CD14-positive monocyte (primary cell): ENCODE results near the gene ZC3H6. TPM values are rescaled to one million over a fixed set of nuclear protein-coding genes. Genes with fewer than 3 reads are reported as not detected.

ENCODE experiments used
- DNase-seq, 3 donors: peaks; one replicate each; pipeline ENCODE4 v3.0.0-alpha.2; 2011 to 2022
- H2AFZ ChIP-seq: 2 replicates; pipeline ENCODE4 v1.6.0; 2012; ENCODE audit warnings: mild to moderate bottlenecking, low read depth, low read length, inconsistent platforms; ENCODE audit not compliant: insufficient read depth, poor library complexity, severe bottlenecking
- H3K27ac ChIP-seq, 2 donors: 1 replicate in 1 of 2; 2 replicates in 1 of 2; pipeline ENCODE4 v1.5.1; 2012 to 2013; ENCODE audit warnings: low read length in 2 of 2, control low read depth in 1 of 2, inconsistent platforms in 1 of 2, low read depth in 1 of 2, mild to moderate bottlenecking in 1 of 2
- H3K27me3 ChIP-seq, 2 donors: one replicate each; pipeline versions ENCODE4 v1.6.0 to v1.6.1; 2011 to 2013; ENCODE audit warnings: low read length in 2 of 2; ENCODE audit not compliant: control insufficient read depth in 2 of 2, insufficient read depth in 2 of 2
- H3K36me3 ChIP-seq, 2 donors: replicated peaks in 1 of 2; 1 replicate in 1 of 2; 2 replicates in 1 of 2; pipeline versions ENCODE4 v1.5.1 to v1.6.1; 2012 to 2013; ENCODE audit warnings: low read length in 2 of 2, control low read depth in 1 of 2, inconsistent platforms in 1 of 2, mild to moderate bottlenecking in 1 of 2; ENCODE audit not compliant: insufficient read depth in 2 of 2, control insufficient read depth in 1 of 2
- H3K4me1 ChIP-seq, 2 donors: 1 replicate in 1 of 2; 2 replicates in 1 of 2; pipeline versions ENCODE4 v1.5.1 to v1.6.1; 2012 to 2013; ENCODE audit warnings: low read length in 2 of 2, control low read depth in 1 of 2, inconsistent platforms in 1 of 2, mild to moderate bottlenecking in 1 of 2, moderate library complexity in 1 of 2; ENCODE audit not compliant: insufficient read depth in 2 of 2, control insufficient read depth in 1 of 2
- H3K4me2 ChIP-seq: replicated peaks from 2 replicates; pipeline ENCODE3; 2012; ENCODE audit warnings: low read length, moderate library complexity, mild to moderate bottlenecking; ENCODE audit not compliant: poor library complexity, severe bottlenecking; ENCODE audit errors: extremely low read depth
- H3K4me3 ChIP-seq, 3 experiments: fragments of 200-600 bp in 1 of 3; sonication (generic) in 1 of 3; replicated peaks in 1 of 3; 1 replicate in 2 of 3; 2 replicates in 1 of 3; pipeline ENCODE4 v1.5.1; 2011 to 2013; ENCODE audit warnings: low read length in 3 of 3, mild to moderate bottlenecking in 3 of 3, control low read depth in 2 of 3, low read depth in 2 of 3, inconsistent platforms in 1 of 3, moderate library complexity in 1 of 3
- H3K79me2 ChIP-seq: 2 replicates; pipeline ENCODE4 v1.6.0; 2012; ENCODE audit warnings: mild to moderate bottlenecking, control low read depth, inconsistent platforms, low read length, moderate library complexity; ENCODE audit not compliant: insufficient read depth
- H3K9ac ChIP-seq: 2 replicates; pipeline ENCODE4 v1.6.0; 2017; ENCODE audit warnings: low read length, mild to moderate bottlenecking; ENCODE audit not compliant: insufficient read depth, poor library complexity, severe bottlenecking
- H3K9me3 ChIP-seq, 2 donors: replicated peaks in 1 of 2; 1 replicate in 1 of 2; 2 replicates in 1 of 2; pipeline versions ENCODE4 v1.5.1 to v1.6.1; 2012 to 2013; ENCODE audit warnings: low read length in 2 of 2, control low read depth in 1 of 2; ENCODE audit not compliant: control insufficient read depth in 1 of 2, insufficient read depth in 1 of 2
- H4K20me1 ChIP-seq: 2 replicates; pipeline ENCODE4 v1.6.0; 2012; ENCODE audit warnings: mild to moderate bottlenecking, low read length, control low read depth, moderate library complexity; ENCODE audit not compliant: insufficient read depth
- H3K27ac Mint-ChIP-seq, 7 donors: one replicate each; pipeline ENCODE4 v1.8.0; 2020; ENCODE audit warnings: mild to moderate bottlenecking in 7 of 7, mixed read lengths in 7 of 7, moderate library complexity in 6 of 7, inconsistent platforms in 2 of 7
- H3K27me3 Mint-ChIP-seq, 3 donors: one replicate each; pipeline ENCODE4 v1.8.0; 2021 to 2022; ENCODE audit warnings: low read depth in 3 of 3, mild to moderate bottlenecking in 3 of 3, mixed read lengths in 3 of 3, moderate library complexity in 3 of 3, inconsistent platforms in 1 of 3
- H3K36me3 Mint-ChIP-seq, 2 donors: one replicate each; pipeline ENCODE4 v1.8.0; 2020; ENCODE audit warnings: mixed read lengths in 2 of 2, inconsistent platforms in 1 of 2, mild to moderate bottlenecking in 1 of 2
- H3K4me1 Mint-ChIP-seq: one replicate; pipeline ENCODE4 v1.8.0; 2020; ENCODE audit warnings: mild to moderate bottlenecking, mixed read lengths
- H3K4me3 Mint-ChIP-seq, 2 donors: one replicate each; pipeline ENCODE4 v1.8.0; 2020; ENCODE audit warnings: mild to moderate bottlenecking in 2 of 2, mixed read lengths in 2 of 2, moderate library complexity in 1 of 2
- H3K9me3 Mint-ChIP-seq, 7 donors: one replicate each; pipeline ENCODE4 v1.8.0; 2020 to 2022; ENCODE audit warnings: mixed read lengths in 7 of 7, mild to moderate bottlenecking in 6 of 7, moderate library complexity in 6 of 7, inconsistent platforms in 2 of 7
- WGBS: methylation state at CpG from one replicate; pipeline ENCODE4 v1.1.5; 2013; ENCODE audit warnings: missing lambda C conversion rate; ENCODE audit not compliant: insufficient coverage; 5-methylcytosine and 5-hydroxymethylcytosine counted together
- intact Hi-C, 2 donors: fragments of 100-400 bp; cut with micrococcal nuclease; formaldehyde crosslinking; loops; one replicate each; pipeline versions ENCODE4 v1.15.0 to v1.15.1; 2023
- polyA plus RNA-seq, 3 donors: library from polyadenylated mRNA; depleted of rRNA in 1 of 3; unstranded in 2 of 3; stranded (reverse) in 1 of 3; fragments of 300-500 nt in 2 of 3; fragments of >200 nt in 1 of 3; fragmentation: Illumina TruSeq in 2 of 3; gene quantifications; 1 replicate in 2 of 3; 2 replicates in 1 of 3; pipeline ENCODE4 v1.2.3, GENCODE V29; 2012 to 2021
- TF ChIP-seq, protein P1 (sequence below): fragments of 200-600 bp; IDR thresholded peaks from one replicate; pipeline ENCODE4 v1.8.0; 2022; ENCODE audit warnings: antibody characterized with exemption, mild to moderate bottlenecking

The ZC3H6 gene
- polyA plus RNA-seq, 3 donors = 2.1 to 2.5 (median 2.4) TPM

DNA sequence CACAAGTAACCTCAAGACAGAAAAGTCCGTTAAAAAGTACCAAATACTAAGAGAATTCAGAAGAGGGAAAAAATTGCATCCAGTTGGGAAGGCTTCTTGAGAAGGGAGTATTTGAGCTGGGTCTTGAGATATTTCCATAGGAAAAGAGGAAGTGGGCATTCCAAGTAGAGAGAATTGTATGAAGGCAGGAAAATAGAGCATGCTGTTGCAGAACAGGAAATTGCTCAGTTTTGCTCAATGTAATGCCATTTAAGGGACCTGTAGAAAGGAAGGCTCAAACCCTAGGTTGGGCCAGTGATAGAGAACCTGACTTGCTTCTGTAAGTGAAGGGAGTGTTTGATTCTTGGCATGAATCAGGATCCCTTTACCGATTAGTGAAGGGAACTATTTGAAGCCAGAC lies 19.5 kb upstream of the ZC3H6 start:
- Histone ChIP-seq H3K4me2 (peak overlapping the region; percentile 85), H3K9ac (no peak overlapping the region), H3K27me3 (no peaks in the 10 kb centered on the region), H2AFZ (peak overlapping the region; percentile 91), H3K4me3 (peak overlapping the region in 1 of 3 experiments; percentile 82), H3K79me2 (peaks cover 27% of the 10 kb centered on the region), H3K36me3 (no peaks in the 10 kb centered on the region), H3K27ac (peak overlapping the region in 1 of 2 donors; percentile 69), H4K20me1 (no peaks in the 10 kb centered on the region), H3K9me3 (no peaks in the 10 kb centered on the region), H3K4me1 (peaks cover 39 to 50% of the 10 kb centered on the region in 2 donors)
- WGBS = no CpG with 5 or more reads among the region's 2 CpGs
- H3K27ac Mint-ChIP-seq = peak overlapping the region; percentile 48 to 97 (median 94)
- intact Hi-C loops = loop anchor here (5.0 to 10.0 kb wide), 3 partner anchors 179 to 286 kb away; partner anchors contain the start of genes RGPD8 (in 2 of the 2), POLR1B (in 1 of the 2) and TMEM87B (in 1 of the 2)
- H3K9me3 Mint-ChIP-seq = peaks cover 0 to 1% (median 0%) of the 10 kb centered on the region in 7 donors
- peak overlapping the region in 1 of 2 donors; percentile 14 for H3K4me3 Mint-ChIP-seq
- H3K4me1 Mint-ChIP-seq = peaks cover 44% of the 10 kb centered on the region
- DNase-seq = peak; percentile 37 to 84 (median 79)
- H3K27me3 Mint-ChIP-seq = peaks cover 2 to 3% (median 2%) of the 10 kb centered on the region in 3 donors
- H3K36me3 Mint-ChIP-seq = no peaks in the 10 kb centered on the region
- TF ChIP-seq, protein P1, sequence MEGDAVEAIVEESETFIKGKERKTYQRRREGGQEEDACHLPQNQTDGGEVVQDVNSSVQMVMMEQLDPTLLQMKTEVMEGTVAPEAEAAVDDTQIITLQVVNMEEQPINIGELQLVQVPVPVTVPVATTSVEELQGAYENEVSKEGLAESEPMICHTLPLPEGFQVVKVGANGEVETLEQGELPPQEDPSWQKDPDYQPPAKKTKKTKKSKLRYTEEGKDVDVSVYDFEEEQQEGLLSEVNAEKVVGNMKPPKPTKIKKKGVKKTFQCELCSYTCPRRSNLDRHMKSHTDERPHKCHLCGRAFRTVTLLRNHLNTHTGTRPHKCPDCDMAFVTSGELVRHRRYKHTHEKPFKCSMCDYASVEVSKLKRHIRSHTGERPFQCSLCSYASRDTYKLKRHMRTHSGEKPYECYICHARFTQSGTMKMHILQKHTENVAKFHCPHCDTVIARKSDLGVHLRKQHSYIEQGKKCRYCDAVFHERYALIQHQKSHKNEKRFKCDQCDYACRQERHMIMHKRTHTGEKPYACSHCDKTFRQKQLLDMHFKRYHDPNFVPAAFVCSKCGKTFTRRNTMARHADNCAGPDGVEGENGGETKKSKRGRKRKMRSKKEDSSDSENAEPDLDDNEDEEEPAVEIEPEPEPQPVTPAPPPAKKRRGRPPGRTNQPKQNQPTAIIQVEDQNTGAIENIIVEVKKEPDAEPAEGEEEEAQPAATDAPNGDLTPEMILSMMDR = no peak

GRCh38 chr2:112256654-112257053 lies 18.7 kb upstream of the ZC3H6 start:
- peaks cover 39 to 50% of the 10 kb centered on the region in 2 donors for H3K4me1 ChIP-seq
- no peaks in the 10 kb centered on the region for H4K20me1 ChIP-seq
- H3K27ac ChIP-seq = peak overlapping the region in 1 of 2 donors; percentile 69
- Mint-ChIP-seq H3K27ac (peak overlapping the region in 5 of 7 donors; percentile 14 to 91 (median 48)), H3K4me1 (peaks cover 44% of the 10 kb centered on the region), H3K4me3 (no peak overlapping the region), H3K36me3 (no peaks in the 10 kb centered on the region), H3K9me3 (peaks cover 0 to 1% (median 0%) of the 10 kb centered on the region in 7 donors), H3K27me3 (peaks cover 2 to 3% (median 2%) of the 10 kb centered on the region in 3 donors)
- intact Hi-C loops = loop anchor here (5.0 to 10.0 kb wide), 3 partner anchors 178 to 286 kb away; partner anchors contain the start of genes RGPD8 (in 2 of the 2), POLR1B (in 1 of the 2) and TMEM87B (in 1 of the 2)
- WGBS = no CpG with 5 or more reads among the region's 2 CpGs
- peaks cover 22% of the 10 kb centered on the region for H3K79me2 ChIP-seq
- no peaks in the 10 kb centered on the region for H3K27me3 ChIP-seq
- TF ChIP-seq, protein P1 = no peak
- no peak overlapping the region for H3K9ac ChIP-seq
- H3K4me2 ChIP-seq = no peak overlapping the region
- H3K4me3 ChIP-seq = no peak overlapping the region
- no peaks in the 10 kb centered on the region for H3K9me3 ChIP-seq
- no peak for DNase-seq
- no peaks in the 10 kb centered on the region for H3K36me3 ChIP-seq
- peak overlapping the region; percentile 60 for H2AFZ ChIP-seq
